ENCODE measurements around the gene PIP4K2A.

PIP4K2A gene

DNA sequence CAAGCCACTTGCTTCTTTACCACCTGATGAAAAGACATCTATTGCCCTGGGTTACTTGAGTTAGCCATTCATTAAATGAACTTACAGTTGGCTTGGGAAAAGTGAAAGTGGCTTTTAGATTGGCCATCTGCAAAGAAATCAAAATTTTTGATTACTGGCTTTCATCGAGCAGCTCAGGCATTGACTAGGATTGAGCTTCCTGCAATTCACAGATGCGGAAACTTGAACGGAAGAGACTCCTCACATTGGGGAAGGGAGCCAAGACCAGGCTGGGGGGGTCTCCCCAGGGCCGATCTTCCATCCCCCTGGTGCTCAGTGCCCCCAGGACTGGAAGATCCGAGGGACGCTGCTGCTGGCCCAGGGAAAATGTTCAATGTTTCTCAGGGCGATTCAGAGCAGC lies 145.4 kb downstream of the PIP4K2A start:
- no peaks in the 10 kb centered on the region for H3K9me3 ChIP-seq (ENCODE audit: control insufficient read depth, insufficient read depth, low read length)
- H3K9ac ChIP-seq (ENCODE audit: low read depth, low read length) = no peak overlapping the region
- H3K4me1 ChIP-seq (ENCODE audit: insufficient read depth, low read length) = no peaks in the 10 kb centered on the region
- H3K36me3 ChIP-seq (ENCODE audit: insufficient read depth, low read length) = peaks cover 4% of the 10 kb centered on the region

- H3K9me3 ChIP-seq (ENCODE audit: control insufficient read depth, insufficient read depth, low read length) = no peaks in the 10 kb centered on the region
- no peaks in the 10 kb centered on the region; the same call in 1 of the 2 replicates for H3K36me3 ChIP-seq (ENCODE audit: insufficient read depth, low read length)
- no peak overlapping the region for H3K9ac ChIP-seq (ENCODE audit: low read depth, low read length)
- no peaks in the 10 kb centered on the region; the same call in 1 of the 2 replicates for H3K4me1 ChIP-seq (ENCODE audit: insufficient read depth, low read length)
Measured at GRCh38 chr10:22564060-22564459, 150.3 kb downstream of the PIP4K2A start.

- Histone ChIP-seq H3K9ac (ENCODE audit: low read depth, low read length) (no peak overlapping the region), H3K9me3 (ENCODE audit: control insufficient read depth, insufficient read depth, low read length) (no peaks in the 10 kb centered on the region), H3K36me3 (ENCODE audit: insufficient read depth, low read length) (no peaks in the 10 kb centered on the region; the same call in 1 of the 2 replicates), H3K4me1 (ENCODE audit: insufficient read depth, low read length) (no peaks in the 10 kb centered on the region; the same call in 1 of the 2 replicates)
Measured at GRCh38 chr10:22561909-22562308, 152.5 kb downstream of the PIP4K2A start.

DNA sequence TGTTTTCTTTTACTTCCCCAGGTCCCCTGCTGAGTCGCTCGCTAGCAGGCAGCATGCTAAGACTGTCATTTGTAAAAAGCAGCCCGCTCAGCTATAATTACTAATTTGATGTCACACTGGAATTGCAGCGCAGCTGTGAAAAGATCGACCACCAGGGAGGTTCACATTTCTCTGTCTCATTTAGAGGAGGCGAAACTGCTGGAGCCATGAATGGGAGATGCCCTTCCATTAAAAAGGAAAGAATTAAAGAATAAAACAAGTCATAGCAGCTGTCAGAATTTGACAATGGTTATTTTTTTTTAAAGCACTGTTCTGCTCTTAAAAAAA lies 153.5 kb downstream of the PIP4K2A start:
- no peaks in the 10 kb centered on the region for H3K9me3 ChIP-seq (ENCODE audit: control insufficient read depth, insufficient read depth, low read length)
- no peaks in the 10 kb centered on the region; the same call in 1 of the 2 replicates for H3K4me1 ChIP-seq (ENCODE audit: insufficient read depth, low read length)
- H3K9ac ChIP-seq (ENCODE audit: low read depth, low read length) = no peak overlapping the region
- no peaks in the 10 kb centered on the region; the same call in 1 of the 2 replicates for H3K36me3 ChIP-seq (ENCODE audit: insufficient read depth, low read length)

GRCh38 chr10:22560096-22560912 lies 154.1 kb downstream of the PIP4K2A start:
- Histone ChIP-seq H3K9ac (ENCODE audit: low read depth, low read length) (no peak overlapping the region), H3K9me3 (ENCODE audit: control insufficient read depth, insufficient read depth, low read length) (no peaks in the 10 kb centered on the region), H3K4me1 (ENCODE audit: insufficient read depth, low read length) (no peaks in the 10 kb centered on the region; the same call in 1 of the 2 replicates), H3K36me3 (ENCODE audit: insufficient read depth, low read length) (no peaks in the 10 kb centered on the region; the same call in 1 of the 2 replicates)

DNA sequence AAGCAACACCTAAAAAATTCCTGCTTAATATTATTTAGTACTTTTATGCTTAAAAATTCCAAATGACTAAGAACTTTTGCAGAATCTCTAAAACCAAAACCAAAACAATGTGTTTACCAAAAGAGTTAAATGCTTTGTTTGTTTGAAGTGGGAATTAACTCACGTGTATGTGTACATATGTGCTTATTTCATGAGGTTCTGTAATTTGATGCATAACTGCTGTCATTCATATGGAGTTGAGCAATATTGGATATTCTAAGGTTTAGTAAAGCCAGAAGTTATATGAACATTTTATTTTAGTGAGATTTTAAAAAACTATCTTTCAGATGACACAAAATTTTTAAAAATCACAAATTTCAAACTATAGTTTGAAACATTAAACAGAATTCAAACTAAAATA lies 157.1 kb downstream of the PIP4K2A start:
- H3K36me3 ChIP-seq (ENCODE audit: insufficient read depth, low read length) = no peaks in the 10 kb centered on the region

DNA sequence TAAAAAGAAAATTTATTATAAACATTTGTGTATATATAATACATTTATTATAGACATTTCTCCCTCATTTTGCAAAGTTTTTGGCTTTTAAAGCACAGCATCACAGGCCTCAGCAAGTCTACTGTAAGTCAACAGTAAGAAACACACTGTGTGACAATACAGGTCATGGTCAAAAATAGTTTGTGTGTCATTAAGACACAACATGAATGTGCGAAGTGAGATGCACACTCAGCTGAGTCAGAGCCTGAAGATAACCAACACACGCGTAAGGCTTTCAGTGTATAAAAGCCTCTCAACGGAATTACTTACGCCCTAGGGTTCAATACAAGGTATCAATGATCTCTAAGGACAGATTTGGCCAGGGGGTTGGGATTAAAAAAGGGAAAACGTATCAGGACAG lies 157.6 kb downstream of the PIP4K2A start:
- Histone ChIP-seq H3K36me3 (ENCODE audit: insufficient read depth, low read length) (no peaks in the 10 kb centered on the region), H3K9ac (ENCODE audit: low read depth, low read length) (no peak overlapping the region), H3K4me1 (ENCODE audit: insufficient read depth, low read length) (no peaks in the 10 kb centered on the region; the same call in 1 of the 2 replicates), H3K9me3 (ENCODE audit: control insufficient read depth, insufficient read depth, low read length) (no peaks in the 10 kb centered on the region)

More for the DNA sequence above, 157.1 kb downstream of the PIP4K2A start:
- H3K9me3 ChIP-seq (ENCODE audit: control insufficient read depth, insufficient read depth, low read length) = no peaks in the 10 kb centered on the region
- no peak overlapping the region for H3K9ac ChIP-seq (ENCODE audit: low read depth, low read length)
- H3K4me1 ChIP-seq (ENCODE audit: insufficient read depth, low read length) = no peaks in the 10 kb centered on the region; the same call in 1 of the 2 replicates

DNA sequence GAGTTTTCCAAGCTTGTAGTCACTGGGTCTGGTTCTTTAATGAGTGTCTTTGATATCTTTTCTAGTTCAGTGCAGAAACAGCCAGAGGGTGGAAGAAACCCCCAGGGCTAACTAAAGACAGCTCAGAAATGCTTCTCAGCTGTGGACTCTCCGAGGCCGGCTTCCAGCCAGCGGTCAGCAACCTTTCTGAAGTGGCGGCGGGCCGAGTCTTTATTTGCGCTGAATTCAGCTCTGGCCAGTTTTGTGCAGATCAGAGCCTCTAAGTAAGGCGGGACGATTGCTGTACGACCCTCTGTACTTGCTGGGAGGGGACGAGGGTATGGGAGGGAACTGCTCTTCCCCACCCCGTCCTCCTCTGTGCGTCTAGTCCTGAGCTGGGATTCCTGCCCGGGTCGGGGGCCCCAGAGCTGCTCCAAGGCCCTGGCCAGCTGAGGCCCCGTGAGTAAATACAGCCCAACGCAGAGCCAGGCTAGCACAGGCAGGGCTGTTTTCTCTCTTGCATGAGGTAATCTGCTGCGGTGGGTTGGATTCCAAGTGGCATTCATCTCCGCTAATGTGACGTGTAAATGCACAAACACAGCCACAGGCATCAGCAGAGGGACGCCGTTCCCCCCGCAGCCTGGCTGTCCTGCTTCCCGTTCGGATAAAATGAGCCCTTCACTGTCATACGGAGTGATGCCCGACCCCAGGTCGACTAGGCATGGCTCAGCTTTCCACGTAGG lies 159.8 kb downstream of the PIP4K2A start:
- peaks cover 7% of the 10 kb centered on the region; the same call in 1 of the 2 replicates for H3K4me1 ChIP-seq (ENCODE audit: insufficient read depth, low read length)

DNA sequence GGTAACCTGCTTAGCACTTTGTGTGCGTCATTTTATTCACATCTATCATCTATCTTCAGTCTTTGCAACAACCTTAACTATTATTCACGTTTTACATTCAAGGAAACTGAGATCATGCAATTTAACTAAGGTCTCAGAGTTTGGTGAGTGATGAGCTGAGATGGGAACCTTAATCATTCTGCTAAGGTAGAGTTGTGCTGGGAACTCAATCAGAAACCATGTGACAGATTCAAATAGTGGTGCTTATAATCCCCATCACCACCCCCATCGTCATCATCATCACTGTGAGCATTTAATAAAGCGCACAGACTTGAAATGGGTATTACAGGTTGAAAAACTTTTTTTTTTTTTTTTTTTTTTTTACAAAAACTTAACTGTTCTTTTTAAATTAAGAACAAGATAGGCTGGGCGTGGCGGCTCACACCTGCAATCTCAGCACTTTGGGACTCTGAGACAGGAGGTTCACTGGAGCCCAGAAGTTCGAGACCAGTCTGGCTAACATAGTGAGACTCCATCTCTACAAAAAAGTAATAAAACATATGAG lies 160.9 kb downstream of the PIP4K2A start:
- H3K9ac ChIP-seq (ENCODE audit: low read depth, low read length) = no peak overlapping the region
- 0 out of 2 replicates have a peak, but pooled peaks cover 2% of the 10 kb centered on the region for H3K36me3 ChIP-seq (ENCODE audit: insufficient read depth, low read length)
- H3K4me1 ChIP-seq (ENCODE audit: insufficient read depth, low read length) = peaks cover 7% of the 10 kb centered on the region; the same call in 1 of the 2 replicates

More for the DNA sequence above, 159.8 kb downstream of the PIP4K2A start:
- Histone ChIP-seq H3K36me3 (ENCODE audit: insufficient read depth, low read length) (0 out of 2 replicates have a peak, but pooled peaks cover 2% of the 10 kb centered on the region), H3K9ac (ENCODE audit: low read depth, low read length) (no peak overlapping the region), H3K9me3 (ENCODE audit: control insufficient read depth, insufficient read depth, low read length) (no peaks in the 10 kb centered on the region)

DNA sequence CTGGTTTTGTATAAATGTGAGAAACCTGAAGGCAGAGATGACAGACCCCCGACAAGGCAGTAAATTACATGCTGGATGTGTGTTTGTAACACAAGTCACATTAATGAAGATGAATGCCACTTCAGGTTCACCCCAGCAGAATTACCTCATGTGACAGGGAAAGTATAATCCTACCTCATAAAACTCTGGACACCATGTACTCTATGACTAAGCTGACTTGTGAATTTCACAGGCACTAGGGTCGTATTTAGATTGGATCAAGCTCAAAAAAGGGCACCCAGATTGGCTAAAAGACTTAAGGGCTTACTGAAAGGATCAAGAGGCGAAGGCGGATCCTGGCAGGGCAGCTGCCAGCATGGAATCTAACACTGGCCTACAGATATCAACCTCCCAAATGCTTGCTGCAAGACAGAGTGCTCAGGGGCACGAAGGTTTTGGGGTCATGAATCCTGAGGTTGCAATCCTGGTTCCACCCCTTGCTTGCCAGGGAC lies 161.4 kb downstream of the PIP4K2A start:
- Histone ChIP-seq H3K9ac (ENCODE audit: low read depth, low read length) (no peak overlapping the region), H3K36me3 (ENCODE audit: insufficient read depth, low read length) (0 out of 2 replicates have a peak, but pooled peaks cover 2% of the 10 kb centered on the region), H3K9me3 (ENCODE audit: control insufficient read depth, insufficient read depth, low read length) (no peaks in the 10 kb centered on the region), H3K4me1 (ENCODE audit: insufficient read depth, low read length) (peaks cover 7% of the 10 kb centered on the region; the same call in 1 of the 2 replicates)

More for the DNA sequence above, 160.9 kb downstream of the PIP4K2A start:
- H3K9me3 ChIP-seq (ENCODE audit: control insufficient read depth, insufficient read depth, low read length) = no peaks in the 10 kb centered on the region

DNA sequence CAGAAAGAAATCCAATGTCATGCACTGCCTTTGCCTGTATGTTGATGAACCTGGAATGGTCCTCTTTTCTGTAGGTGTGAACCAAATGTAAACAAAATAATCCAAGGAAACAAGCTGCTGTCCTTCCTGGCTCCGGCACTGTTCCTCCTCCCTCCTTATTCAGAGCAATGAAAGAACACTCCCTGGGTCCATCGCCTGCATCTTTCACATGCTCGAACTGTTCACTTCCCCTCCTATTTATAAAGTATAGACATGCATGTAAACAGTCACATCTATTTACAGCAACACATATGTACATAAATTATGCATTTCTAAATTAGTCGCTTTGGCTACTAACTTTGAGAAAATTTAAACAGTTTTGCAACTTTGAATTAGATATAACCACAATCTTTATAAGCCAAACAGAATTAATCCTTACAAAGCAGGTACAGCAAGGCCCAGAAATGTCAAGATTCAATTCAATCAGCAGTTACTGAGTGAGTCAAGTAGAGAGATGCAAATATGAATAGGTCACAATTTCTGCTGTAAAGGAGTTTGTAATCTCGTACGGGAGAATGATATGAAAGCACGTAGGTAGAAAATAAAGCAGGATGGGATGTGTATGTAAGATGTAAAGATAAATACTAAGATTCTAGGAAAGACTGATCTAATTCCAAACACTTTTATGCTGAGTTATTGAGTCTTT lies 162.6 kb downstream of the PIP4K2A start:
- peaks cover 6% of the 10 kb centered on the region; the same call in 1 of the 2 replicates for H3K36me3 ChIP-seq (ENCODE audit: insufficient read depth, low read length)
- no peaks in the 10 kb centered on the region for H3K9me3 ChIP-seq (ENCODE audit: control insufficient read depth, insufficient read depth, low read length)
- H3K4me1 ChIP-seq (ENCODE audit: insufficient read depth, low read length) = peaks cover 7% of the 10 kb centered on the region; the same call in 1 of the 2 replicates
- H3K9ac ChIP-seq (ENCODE audit: low read depth, low read length) = no peak overlapping the region

GRCh38 chr10:22550732-22551131 lies 163.6 kb downstream of the PIP4K2A start:
- Histone ChIP-seq H3K9me3 (ENCODE audit: control insufficient read depth, insufficient read depth, low read length) (no peaks in the 10 kb centered on the region), H3K4me1 (ENCODE audit: insufficient read depth, low read length) (peaks cover 7% of the 10 kb centered on the region; the same call in 1 of the 2 replicates), H3K36me3 (ENCODE audit: insufficient read depth, low read length) (peaks cover 6% of the 10 kb centered on the region; the same call in 1 of the 2 replicates), H3K9ac (ENCODE audit: low read depth, low read length) (no peak overlapping the region)

DNA sequence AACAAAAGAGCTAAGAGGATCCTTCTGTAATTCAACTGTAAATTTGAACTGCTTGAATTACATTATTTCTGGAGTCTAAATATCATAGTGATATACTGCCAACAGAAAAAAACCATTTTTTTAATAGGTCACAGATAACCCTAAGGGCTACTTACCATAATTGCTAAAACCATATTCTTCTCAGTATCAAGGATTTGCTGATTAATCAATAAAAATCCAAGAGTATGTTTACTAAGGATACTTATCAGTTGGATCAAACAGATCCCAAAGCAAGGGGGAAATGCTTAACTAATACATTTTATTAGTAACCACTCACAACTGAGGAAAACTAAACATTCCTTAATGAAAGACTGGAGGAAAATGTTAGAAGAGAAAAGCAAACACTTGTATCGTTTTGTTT lies 166.0 kb downstream of the PIP4K2A start:
- Histone ChIP-seq H3K36me3 (ENCODE audit: insufficient read depth, low read length) (peaks cover 6% of the 10 kb centered on the region; the same call in 1 of the 2 replicates), H3K9ac (ENCODE audit: low read depth, low read length) (no peak overlapping the region), H3K9me3 (ENCODE audit: control insufficient read depth, insufficient read depth, low read length) (no peaks in the 10 kb centered on the region), H3K4me1 (ENCODE audit: insufficient read depth, low read length) (peaks cover 7% of the 10 kb centered on the region; the same call in 1 of the 2 replicates)
